Activated CD8-positive, alpha-beta memory T cell treated with anti-CD3 and anti-CD28 coated beads for 4 hours (primary cell): ENCODE measurements around the gene VWA2.

Source experiments
- DNase-seq, 2 donors: peaks; one replicate each; pipeline ENCODE4 v3.0.0-alpha.2; 2020; ENCODE audit warnings: low read depth in 2 of 2

The VWA2 gene

GRCh38 chr10:114297136-114297705 lies 58.2 kb downstream of the VWA2 start:
- DNase-seq: no peak

- DNase-seq: no peak
Measured at GRCh38 chr10:114300036-114300645, 61.1 kb downstream of the VWA2 start.

DNA sequence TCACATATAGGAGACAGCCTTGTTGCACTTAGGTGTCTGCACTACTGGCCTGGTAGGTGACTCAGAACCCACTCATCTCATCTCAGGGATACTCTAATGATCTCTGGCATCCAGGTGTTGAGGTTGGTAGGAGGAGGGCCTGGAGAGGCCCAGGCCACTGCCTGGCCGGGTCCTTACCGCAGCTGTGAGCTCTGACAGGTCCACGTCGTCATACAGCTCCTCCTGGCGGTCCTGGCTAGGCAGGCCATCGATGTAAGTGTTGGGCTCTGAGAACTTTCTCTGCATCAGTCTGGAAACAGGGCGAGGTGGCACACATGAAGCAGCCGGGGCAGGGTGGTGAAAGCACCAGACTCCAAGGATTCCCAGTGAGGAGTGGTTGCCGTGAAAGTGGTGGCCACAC lies 62.1 kb downstream of the VWA2 start:
- no peak for DNase-seq

GRCh38 chr10:114301951-114302710 lies 63.1 kb downstream of the VWA2 start:
- no peak for DNase-seq

DNA sequence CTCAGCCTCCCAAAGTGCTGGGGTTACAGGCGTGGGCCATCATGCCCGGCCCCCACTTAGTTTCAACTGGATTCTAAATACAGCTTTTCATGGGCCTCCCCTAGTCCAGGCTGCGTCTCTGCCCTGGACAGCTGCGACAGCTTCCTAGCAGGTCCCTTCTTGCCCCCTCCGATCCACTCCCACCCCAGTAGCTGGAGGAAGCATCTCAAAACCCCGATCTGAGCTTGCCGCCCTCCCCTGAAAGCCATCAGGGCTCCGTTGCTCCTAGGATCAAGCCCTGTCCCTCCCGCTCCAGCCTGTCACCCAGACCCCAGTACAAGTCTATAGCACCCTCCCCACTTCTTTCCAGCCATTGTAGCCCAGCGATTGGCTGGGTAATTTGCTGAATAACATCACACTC lies 64.5 kb downstream of the VWA2 start:
- no peak for DNase-seq

DNA sequence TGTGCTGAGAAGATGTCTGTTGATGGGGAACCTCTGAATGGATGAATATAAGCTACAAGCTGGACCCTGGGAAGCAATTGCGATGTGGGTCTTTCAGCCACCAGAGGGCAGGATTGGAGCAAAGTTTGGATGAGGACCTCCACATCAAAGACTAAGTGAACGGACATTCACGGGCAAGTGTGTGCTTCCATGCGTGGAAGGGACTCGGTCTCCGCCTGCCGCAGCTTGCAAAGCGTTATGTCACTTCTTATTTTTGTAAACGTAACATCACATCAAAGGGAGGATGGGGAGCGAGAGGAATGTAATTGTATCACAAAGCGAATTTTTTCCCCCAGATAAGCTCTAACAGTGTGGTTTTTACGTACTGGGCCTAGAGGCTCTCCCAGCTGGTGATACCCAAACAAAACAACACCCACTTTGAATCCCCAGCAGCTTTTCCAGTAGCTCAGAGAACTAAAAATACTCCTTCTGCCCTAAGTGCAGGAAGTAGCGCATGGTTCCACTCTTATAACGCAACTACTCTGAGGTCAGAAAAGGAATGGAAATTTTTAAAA lies 65.0 kb downstream of the VWA2 start:
- DNase-seq: peak; percentile 41 to 42

GRCh38 chr10:114304571-114305421 lies 65.7 kb downstream of the VWA2 start:
- peak; percentile 14 to 25 for DNase-seq

GRCh38 chr10:114305521-114305925 lies 66.5 kb downstream of the VWA2 start:
- DNase-seq: no peak

- no peak for DNase-seq
Measured at GRCh38 chr10:114306116-114306973, 67.3 kb downstream of the VWA2 start.

DNA sequence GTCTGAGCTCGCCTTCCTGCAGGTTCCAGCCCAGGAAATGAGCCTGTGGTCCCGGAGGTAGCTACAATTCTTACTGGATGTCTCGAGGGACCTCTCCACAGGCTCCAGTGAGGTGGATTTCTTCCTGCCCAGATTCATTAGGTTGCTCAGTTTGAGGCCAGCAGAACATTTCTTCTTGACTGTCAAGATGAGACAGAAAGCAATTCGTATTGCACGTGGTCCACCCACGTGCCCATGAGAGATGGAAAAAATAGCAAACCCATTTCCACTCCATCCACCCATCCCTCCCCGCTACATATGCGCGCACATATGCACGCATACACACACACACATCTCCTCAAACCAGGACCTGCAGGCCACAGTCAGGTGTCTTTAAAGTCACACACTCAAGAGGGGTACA lies 68.7 kb downstream of the VWA2 start:
- DNase-seq: no peak

DNA sequence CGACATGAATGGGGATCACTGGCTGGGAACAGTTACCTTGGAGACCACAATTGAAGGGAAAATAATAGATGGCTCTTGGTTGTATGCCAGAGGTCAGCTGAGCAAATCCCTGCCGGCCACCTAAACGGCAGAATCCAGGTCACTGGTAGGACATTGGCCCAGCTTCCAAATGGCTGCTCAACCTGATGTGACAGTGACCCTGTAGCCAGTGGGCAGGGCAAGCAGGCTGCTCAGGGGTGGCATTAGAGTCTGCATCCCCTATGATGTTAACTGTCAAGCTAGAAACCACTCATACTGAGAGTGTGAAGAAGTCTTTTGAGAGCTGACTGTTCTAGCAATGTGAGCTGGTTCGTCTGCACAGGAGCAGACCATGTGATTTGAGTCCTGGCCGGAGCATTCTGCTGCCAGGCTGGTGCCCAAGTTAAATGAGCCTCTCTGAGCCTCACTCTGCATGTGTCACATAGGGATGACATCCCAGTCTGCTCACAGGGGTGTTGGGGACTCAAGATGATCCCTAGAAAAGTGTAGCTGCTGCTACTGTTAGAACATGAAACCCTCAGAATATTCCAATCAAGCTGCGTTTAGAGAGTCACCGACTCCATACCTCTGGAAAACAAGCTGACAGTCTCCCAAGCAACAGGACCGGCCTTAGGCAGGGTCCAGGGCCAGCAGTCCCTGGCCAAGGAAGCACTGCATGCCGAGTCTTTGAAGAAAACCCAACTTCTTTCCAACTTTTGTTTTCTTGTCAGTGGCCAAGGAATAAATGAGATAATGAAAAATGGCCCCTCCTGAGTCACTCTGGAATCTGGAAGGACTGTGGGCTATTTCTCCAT lies 69.7 kb downstream of the VWA2 start:
- DNase-seq: no peak

DNA sequence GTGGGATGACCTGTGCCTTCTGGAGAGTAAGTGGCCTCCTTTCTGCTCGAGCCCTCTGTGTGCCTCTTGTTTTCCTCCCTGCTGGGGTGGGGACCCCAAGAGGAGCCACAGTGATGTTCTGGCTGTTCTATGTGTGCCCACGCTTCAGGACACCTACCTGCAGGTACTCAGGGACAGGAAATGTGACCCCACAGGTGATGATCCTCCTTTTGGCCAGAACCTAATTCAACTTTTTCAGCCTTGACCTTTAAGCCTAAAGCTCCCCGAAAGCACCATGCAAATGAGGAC lies 70.3 kb downstream of the VWA2 start:
- no peak for DNase-seq

- no peak for DNase-seq
Measured at GRCh38 chr10:114310346-114310745, 71.3 kb downstream of the VWA2 start.

DNA sequence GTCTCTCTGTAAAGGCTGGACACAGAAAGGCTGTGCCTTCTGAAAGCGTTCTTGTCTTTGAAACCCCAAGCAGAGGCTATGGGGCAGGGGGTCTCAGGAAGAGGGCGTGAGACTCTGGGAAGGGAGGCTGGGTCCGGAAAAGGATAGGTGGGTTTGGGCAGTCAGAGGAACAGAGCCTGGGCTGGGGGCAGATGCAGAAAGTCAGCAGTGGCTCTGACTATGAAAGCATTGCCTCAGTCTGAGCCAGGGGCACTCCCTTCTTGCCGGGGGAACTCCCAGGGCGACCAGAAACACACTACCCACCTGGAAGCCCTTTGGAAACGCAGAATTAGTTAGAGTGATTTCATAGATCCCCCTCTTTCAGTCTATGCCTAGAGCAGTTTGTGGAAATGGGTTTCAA lies 72.0 kb downstream of the VWA2 start:
- DNase-seq: no peak

DNA sequence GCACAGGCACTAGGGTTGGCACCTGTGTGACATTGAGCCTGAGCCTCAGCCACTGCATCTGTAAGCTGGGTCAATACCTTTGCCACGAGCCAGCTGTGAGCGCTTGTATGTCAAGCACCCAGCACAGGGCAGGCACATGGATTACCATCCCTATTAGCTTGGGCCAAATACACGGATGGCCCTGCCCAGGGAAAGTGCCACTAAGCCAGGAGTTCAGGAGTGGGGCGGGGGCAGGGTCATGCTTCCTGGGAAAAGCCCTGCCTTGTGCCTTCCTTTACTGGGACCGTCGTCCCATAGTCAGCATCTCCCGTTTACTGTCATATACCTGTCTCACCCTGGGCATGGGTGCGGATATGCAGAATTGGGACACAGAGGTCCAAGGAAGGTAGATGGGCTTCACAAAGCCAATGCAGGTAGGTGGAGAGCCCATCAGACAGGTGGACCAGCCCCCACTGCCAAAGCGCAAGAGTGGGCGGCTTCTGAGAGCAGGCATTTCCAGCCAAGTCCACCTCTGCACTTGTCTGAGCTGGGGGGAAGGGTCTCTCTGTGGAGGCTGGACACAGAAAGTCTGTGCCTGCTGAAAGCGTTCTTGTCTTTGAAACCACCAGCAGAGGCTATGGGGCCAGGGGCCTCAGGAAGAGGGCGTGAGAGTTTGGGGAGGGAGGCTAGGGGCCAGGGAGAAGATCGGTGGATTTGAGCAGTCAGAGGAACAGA lies 72.6 kb downstream of the VWA2 start:
- DNase-seq: no peak

DNA sequence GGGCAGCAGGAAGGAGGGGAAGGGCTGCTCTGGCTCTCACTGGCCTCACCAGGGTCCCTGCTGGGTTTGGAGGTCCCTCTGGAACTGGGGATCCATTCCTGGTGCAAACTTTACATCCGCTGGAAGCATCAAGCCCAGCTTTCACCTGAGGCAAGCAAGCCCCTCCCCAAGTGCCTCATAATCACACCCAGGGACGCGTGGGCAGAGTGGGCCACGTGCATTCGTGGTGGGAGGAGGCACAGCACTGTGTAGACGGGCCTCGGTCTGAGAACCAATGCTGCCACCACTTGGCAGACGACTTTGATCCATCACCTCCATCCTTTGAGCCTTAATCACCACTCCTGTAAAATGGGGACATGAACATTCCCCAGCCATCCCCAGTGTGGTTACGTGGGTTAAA lies 74.1 kb downstream of the VWA2 start:
- no peak for DNase-seq

GRCh38 chr10:114313866-114314265 lies 74.8 kb downstream of the VWA2 start:
- no peak for DNase-seq

DNA sequence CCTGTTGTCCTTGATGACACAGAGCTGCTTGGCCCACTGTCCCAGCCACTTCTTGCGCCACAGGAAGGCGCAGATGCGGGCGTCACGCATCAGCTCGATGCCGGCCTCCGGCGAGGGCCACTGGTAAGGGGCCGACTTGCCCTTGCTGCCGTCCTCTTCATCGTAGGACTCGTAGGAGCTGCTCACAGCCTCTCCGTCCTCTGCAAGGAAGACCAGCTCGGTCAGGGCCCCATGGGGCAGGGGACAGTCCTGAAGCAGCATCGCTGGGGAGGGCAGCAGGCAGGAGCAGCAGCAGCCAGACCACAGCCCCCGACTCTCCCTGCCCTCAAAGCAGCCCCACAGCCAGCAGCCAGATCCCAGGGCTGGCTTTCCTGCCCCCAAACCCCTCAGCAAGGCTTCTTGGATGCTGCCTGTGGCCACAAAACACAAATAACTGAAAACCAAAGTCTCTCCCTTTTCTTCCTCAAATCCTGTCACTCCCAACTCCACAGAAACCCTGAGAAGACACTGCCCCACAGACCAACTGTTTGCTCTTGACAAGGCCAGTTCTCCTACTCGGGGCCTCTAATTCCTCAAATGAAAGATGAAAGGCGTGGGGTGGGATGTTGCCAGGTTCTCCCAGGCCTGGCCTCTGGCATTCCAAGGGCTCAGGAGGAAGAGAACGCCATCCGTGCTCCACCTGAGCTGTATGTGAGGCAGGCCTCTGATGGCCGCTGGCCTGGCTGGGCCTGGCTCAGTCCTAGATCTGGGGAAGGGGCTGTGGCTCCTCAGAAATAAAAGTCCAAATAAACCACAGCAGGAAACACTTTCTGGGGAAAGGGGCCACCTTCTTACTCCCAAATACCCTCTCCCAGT lies 76.7 kb downstream of the VWA2 start:
- no peak for DNase-seq

- no peak for DNase-seq
Measured at GRCh38 chr10:114316744-114317143, 77.7 kb downstream of the VWA2 start.
